Sigmoid colon (tissue), 7 donors: Measurements from ENCODE around the gene DNAAF5. TPM values are rescaled to one million over a fixed set of nuclear protein-coding genes. Genes with fewer than 3 reads are reported as not detected.

ENCODE experiments used
- DNase-seq: peaks from one replicate; pipeline ENCODE4 v3.0.0-alpha.2; 2019
- H3K27ac ChIP-seq, 4 donors: fragments of 200-600 bp; sonication (generic); one replicate each; pipeline ENCODE4 v1.5.1; 2016 to 2019; ENCODE audit warnings: mild to moderate bottlenecking in 1 of 4
- H3K27me3 ChIP-seq, 3 donors: fragments of 200-600 bp; sonication (generic); one replicate each; pipeline ENCODE4 v1.5.1; 2019; ENCODE audit warnings: mild to moderate bottlenecking in 1 of 3
- H3K36me3 ChIP-seq, 4 donors: fragments of 200-600 bp; sonication (generic); one replicate each; pipeline ENCODE4 v1.5.1; 2016 to 2019
- H3K4me1 ChIP-seq, 4 donors: fragments of 200-600 bp; sonication (generic); one replicate each; pipeline ENCODE4 v1.5.1; 2017 to 2019
- H3K4me3 ChIP-seq, 4 donors: fragments of 200-600 bp; sonication (generic); one replicate each; pipeline ENCODE4 v1.5.1; 2017 to 2019; ENCODE audit warnings: mild to moderate bottlenecking in 2 of 4, moderate library complexity in 1 of 4
- H3K9me3 ChIP-seq, 4 donors: fragments of 200-600 bp in 3 of 4; sonication (generic) in 3 of 4; one replicate each; pipeline versions ENCODE4 v1.5.1 to v1.6.1; 2013 to 2019
- CTCF ChIP-seq, 4 experiments: fragments of 450-650 bp in 3 of 4; fragments of 200-600 bp in 1 of 4; IDR thresholded peaks; one replicate each; pipeline ENCODE4 v1.5.1; 2016 to 2019; ENCODE audit warnings: antibody characterized with exemption in 4 of 4, mild to moderate bottlenecking in 3 of 4, moderate library complexity in 2 of 4
- EP300 ChIP-seq, 4 donors: sonication (generic); formaldehyde crosslinking; IDR thresholded peaks; one replicate each; pipeline ENCODE4 v1.6.1; 2017; ENCODE audit warnings: antibody characterized with exemption in 4 of 4
- POLR2A ChIP-seq, 2 donors: fragments of 450-650 bp; IDR thresholded peaks; one replicate each; pipeline ENCODE4 v1.6.1; 2016; ENCODE audit warnings: antibody characterized with exemption in 2 of 2, mild to moderate bottlenecking in 2 of 2, moderate library complexity in 2 of 2
- POLR2AphosphoS5 ChIP-seq, 4 donors: sonication (generic); formaldehyde crosslinking; IDR thresholded peaks; one replicate each; pipeline ENCODE4 v1.6.1; 2017; ENCODE audit warnings: antibody characterized with exemption in 4 of 4
- WGBS, 2 donors: extraction: QIAGEN DNeasy Blood & Tissue Kit; methylation state at CpG; one replicate each; pipeline ENCODE4 v1.1.7; 2013; 5-methylcytosine and 5-hydroxymethylcytosine counted together
- intact Hi-C: fragments of 100-400 bp; cut with DNase I; formaldehyde crosslinking; loops from one replicate; pipeline ENCODE4 v1.15.1; 2023
- polyA plus RNA-seq, 3 donors: library from polyadenylated mRNA; stranded (reverse); fragments of 200-250 nt; gene quantifications; one replicate each; pipeline ENCODE4 v1.2.3, GENCODE V29; 2013
- total RNA-seq, 4 donors: library from RNA; depleted of rRNA; stranded (reverse); fragments of >200 nt; gene quantifications; one replicate each; pipeline ENCODE4 v1.1.0, GENCODE V29; 2016
- donor health status: healthy with polysubstance abuse.
- donor health status: Bipolar disorder and iron deficiency.
- donor health status: healthy.

The DNAAF5 gene
- total and polyA plus RNA-seq, 7 donors, result 7.8 to 25.4 (median 14.5) TPM

GRCh38 chr7:780516-780915 lies 54.0 kb downstream of the DNAAF5 start:
- Histone ChIP-seq H3K36me3 (peaks cover 0 to 56% (median 11%) of the 10 kb centered on the region in 4 donors), H3K27ac (peak overlapping the region; percentile 9 to 81 (median 74)), H3K9me3 (no peaks in the 10 kb centered on the region), H3K4me3 (no peak overlapping the region), H3K4me1 (peaks cover 0 to 44% (median 26%) of the 10 kb centered on the region in 4 donors), H3K27me3 (no peaks in the 10 kb centered on the region)
- no peak for TF ChIP-seq CTCF (IDR thresholded peaks at IDR 0.05)
- TF ChIP-seq EP300 (IDR thresholded peaks at IDR 0.05), result no peak
- TF ChIP-seq POLR2A (IDR thresholded peaks at IDR 0.05), result no peak
- no peak for TF ChIP-seq POLR2AphosphoS5 (IDR thresholded peaks at IDR 0.05)
- no peak for DNase-seq
- WGBS, 2 donors, result 95 to 96% methylated on average over 10 of the region's 10 CpGs
- intact Hi-C loops, result loop anchor here (10.0 kb wide), 1 partner anchor 174 kb away; the partner anchor contains the start of gene ADAP1

GRCh38 chr7:781186-781849 lies 54.8 kb downstream of the DNAAF5 start:
- no peak for TF ChIP-seq EP300 (IDR thresholded peaks at IDR 0.05)
- TF ChIP-seq POLR2AphosphoS5 (IDR thresholded peaks at IDR 0.05), result no peak
- TF ChIP-seq CTCF (IDR thresholded peaks at IDR 0.05), result no peak
- no peak for TF ChIP-seq POLR2A (IDR thresholded peaks at IDR 0.05)
- 92 to 95% methylated on average over 23 of the region's 23 CpGs for WGBS, 2 donors
- Histone ChIP-seq H3K27me3 (no peaks in the 10 kb centered on the region), H3K4me1 (peaks cover 0 to 50% (median 29%) of the 10 kb centered on the region in 4 donors), H3K36me3 (peaks cover 0 to 51% (median 7%) of the 10 kb centered on the region in 4 donors), H3K9me3 (no peaks in the 10 kb centered on the region), H3K27ac (peak overlapping the region; percentile 61 to 81 (median 74)), H3K4me3 (peak overlapping the region in 3 of 4 donors; percentile 4 to 23 (median 15))
- no peak for DNase-seq
- intact Hi-C loops, result loop anchor here (10.0 kb wide), 1 partner anchor 173 kb away; the partner anchor contains the start of gene ADAP1

GRCh38 chr7:781936-782529 lies 55.5 kb downstream of the DNAAF5 start:
- Histone ChIP-seq H3K4me1 (peaks cover 0 to 54% (median 34%) of the 10 kb centered on the region in 4 donors), H3K27me3 (no peaks in the 10 kb centered on the region), H3K27ac (peak overlapping the region; percentile 61 to 81 (median 74)), H3K36me3 (peaks cover 0 to 44% (median 4%) of the 10 kb centered on the region in 4 donors), H3K9me3 (no peaks in the 10 kb centered on the region), H3K4me3 (peak overlapping the region in 1 of 4 donors; percentile 23)
- TF ChIP-seq CTCF (IDR thresholded peaks at IDR 0.05) (no peak), POLR2AphosphoS5 (IDR thresholded peaks at IDR 0.05) (no peak), EP300 (IDR thresholded peaks at IDR 0.05) (no peak), POLR2A (IDR thresholded peaks at IDR 0.05) (no peak)
- DNase-seq, result no peak
- intact Hi-C loops, result loop anchor here (10.0 kb wide), 1 partner anchor 173 kb away; the partner anchor contains the start of gene ADAP1
- WGBS, 2 donors, result 96 to 98% methylated on average over 80 of the region's 80 CpGs

GRCh38 chr7:782718-783449 lies 56.4 kb downstream of the DNAAF5 start:
- intact Hi-C loops, result loop anchor here (10.0 kb wide), 1 partner anchor 172 kb away; the partner anchor contains the start of gene ADAP1
- WGBS, 2 donors, result 96% methylated on average over 55 to 56 of the region's 56 CpGs
- Histone ChIP-seq H3K4me3 (no peak overlapping the region), H3K27ac (no peak overlapping the region), H3K27me3 (no peaks in the 10 kb centered on the region), H3K9me3 (no peaks in the 10 kb centered on the region), H3K36me3 (peaks cover 0 to 36% (median 4%) of the 10 kb centered on the region in 4 donors), H3K4me1 (peaks cover 0 to 54% (median 34%) of the 10 kb centered on the region in 4 donors)
- TF ChIP-seq CTCF (IDR thresholded peaks at IDR 0.05), result no peak
- TF ChIP-seq POLR2A (IDR thresholded peaks at IDR 0.05), result no peak
- TF ChIP-seq EP300 (IDR thresholded peaks at IDR 0.05), result no peak
- no peak for TF ChIP-seq POLR2AphosphoS5 (IDR thresholded peaks at IDR 0.05)
- no peak for DNase-seq
